Activated CD4-positive, alpha-beta T cell treated with anti-CD3 and anti-CD28 coated beads, Interleukin-2, amount 10 ng/mL, durations not matched to agents 24 days and 14 days (primary cell): Measurements from ENCODE around the gene ZC2HC1B. TPM values are rescaled to one million over a fixed set of nuclear protein-coding genes. Genes with fewer than 3 reads are reported as not detected.

Source experiments
- DNase-seq: peaks from one replicate; pipeline ENCODE4 v3.0.0; 2022
- H3K27ac Mint-ChIP-seq: one replicate; pipeline ENCODE4 v1.8.0; 2022; ENCODE audit warnings: mild to moderate bottlenecking, mixed read lengths
- H3K27me3 Mint-ChIP-seq: one replicate; pipeline ENCODE4 v1.8.0; 2022; ENCODE audit warnings: mixed read lengths
- H3K36me3 Mint-ChIP-seq: one replicate; pipeline ENCODE4 v1.8.0; 2022; ENCODE audit warnings: low read depth, mild to moderate bottlenecking, mixed read lengths
- H3K4me1 Mint-ChIP-seq: one replicate; pipeline ENCODE4 v1.8.0; 2021; ENCODE audit warnings: mixed read lengths
- H3K4me3 Mint-ChIP-seq: one replicate; pipeline ENCODE4 v1.8.0; 2022; ENCODE audit warnings: mild to moderate bottlenecking, moderate library complexity, mixed read lengths
- H3K9me3 Mint-ChIP-seq: one replicate; pipeline ENCODE4 v1.8.0; 2021; ENCODE audit warnings: mixed read lengths
- intact Hi-C: fragments of 100-400 bp; cut with micrococcal nuclease; formaldehyde crosslinking; loops from one replicate; pipeline ENCODE4 v1.15.1; 2023
- total RNA-seq: library from RNA; stranded (reverse); gene quantifications from 2 replicates; pipeline ENCODE4 v1.2.3, GENCODE V29; 2022

Gene ZC2HC1B
- total RNA-seq, 1 donor from 2014 or later = not detected

DNA sequence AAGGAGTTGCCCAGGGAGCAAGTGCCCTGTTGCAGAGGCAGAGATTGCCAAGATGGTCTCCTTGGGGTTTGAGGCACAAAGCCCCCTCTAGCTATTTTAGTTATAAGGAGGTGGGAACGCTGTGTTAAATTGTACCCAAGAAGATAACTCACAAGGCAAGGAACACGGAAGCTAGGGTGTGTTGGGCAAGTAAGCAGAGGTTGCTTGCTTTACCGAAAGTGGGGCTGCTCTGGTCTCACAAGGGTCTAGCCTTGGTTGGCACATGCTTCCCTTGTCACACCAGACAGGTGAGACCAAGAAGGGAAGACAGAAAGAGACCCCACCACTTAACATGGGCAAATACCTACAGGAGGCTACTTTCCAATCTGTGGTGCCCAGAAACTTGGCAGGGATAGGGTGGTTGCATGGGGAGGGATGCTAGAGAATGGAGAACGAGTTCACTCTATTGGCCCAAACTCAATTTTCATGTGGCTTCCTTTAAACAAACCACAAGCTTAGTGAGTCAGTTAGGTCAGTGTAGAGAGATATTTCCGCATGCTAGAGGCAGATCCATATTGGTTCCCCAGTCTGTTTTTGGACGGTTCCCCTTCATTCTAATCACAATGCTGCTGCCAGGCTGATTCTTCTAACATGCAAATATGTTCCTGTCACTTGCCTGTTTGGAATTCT, 101.4 kb downstream of the ZC2HC1B start:
- Mint-ChIP-seq H3K9me3 (no peaks in the 10 kb centered on the region), H3K36me3 (peaks cover 2% of the 10 kb centered on the region), H3K4me3 (no peak overlapping the region), H3K4me1 (no peaks in the 10 kb centered on the region), H3K27ac (no peak overlapping the region), H3K27me3 (no peaks in the 10 kb centered on the region)
- DNase-seq = no peak
- intact Hi-C loops = no loop called here

- H3K4me1 Mint-ChIP-seq = no peaks in the 10 kb centered on the region
- H3K9me3 Mint-ChIP-seq = no peaks in the 10 kb centered on the region
- H3K27me3 Mint-ChIP-seq = peaks cover 5% of the 10 kb centered on the region
- no peak overlapping the region for H3K4me3 Mint-ChIP-seq
- peaks cover 2% of the 10 kb centered on the region for H3K36me3 Mint-ChIP-seq
- intact Hi-C loops = no loop called here
- no peak for DNase-seq
- H3K27ac Mint-ChIP-seq = no peak overlapping the region
These were observed 102.0 kb downstream of the ZC2HC1B start for GRCh38 chr6:143966312-143966711.

- H3K36me3 Mint-ChIP-seq = peaks cover 2% of the 10 kb centered on the region
- no peaks in the 10 kb centered on the region for H3K9me3 Mint-ChIP-seq
- peaks cover 5% of the 10 kb centered on the region for H3K27me3 Mint-ChIP-seq
- intact Hi-C loops = no loop called here
- H3K27ac Mint-ChIP-seq = no peak overlapping the region
- no peaks in the 10 kb centered on the region for H3K4me1 Mint-ChIP-seq
- no peak for DNase-seq
- no peak overlapping the region for H3K4me3 Mint-ChIP-seq
These were observed 103.6 kb downstream of the ZC2HC1B start for GRCh38 chr6:143967706-143968376.

DNA sequence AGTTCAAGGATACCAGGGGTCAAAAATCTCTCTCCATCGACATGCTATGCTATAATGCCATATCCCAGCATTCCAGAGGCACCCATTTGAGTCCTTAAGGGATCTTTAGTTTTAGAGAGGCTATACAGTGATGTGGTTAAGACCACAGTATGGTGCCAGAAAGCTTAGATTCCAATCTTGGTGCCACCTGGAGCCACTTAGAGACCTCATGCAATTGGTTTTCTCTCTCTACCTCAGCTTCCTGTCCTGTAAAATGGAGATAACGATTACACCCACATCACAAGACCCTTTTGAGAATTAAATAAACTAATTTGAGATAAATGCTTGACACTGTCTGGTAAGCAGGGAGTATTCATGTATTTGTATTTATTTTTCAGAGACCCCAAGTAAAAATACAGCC, 104.8 kb downstream of the ZC2HC1B start:
- Mint-ChIP-seq H3K4me1 (no peaks in the 10 kb centered on the region), H3K9me3 (no peaks in the 10 kb centered on the region), H3K36me3 (peaks cover 2% of the 10 kb centered on the region), H3K27me3 (peaks cover 5% of the 10 kb centered on the region), H3K4me3 (no peak overlapping the region), H3K27ac (no peak overlapping the region)
- no peak for DNase-seq
- intact Hi-C loops = no loop called here

DNA sequence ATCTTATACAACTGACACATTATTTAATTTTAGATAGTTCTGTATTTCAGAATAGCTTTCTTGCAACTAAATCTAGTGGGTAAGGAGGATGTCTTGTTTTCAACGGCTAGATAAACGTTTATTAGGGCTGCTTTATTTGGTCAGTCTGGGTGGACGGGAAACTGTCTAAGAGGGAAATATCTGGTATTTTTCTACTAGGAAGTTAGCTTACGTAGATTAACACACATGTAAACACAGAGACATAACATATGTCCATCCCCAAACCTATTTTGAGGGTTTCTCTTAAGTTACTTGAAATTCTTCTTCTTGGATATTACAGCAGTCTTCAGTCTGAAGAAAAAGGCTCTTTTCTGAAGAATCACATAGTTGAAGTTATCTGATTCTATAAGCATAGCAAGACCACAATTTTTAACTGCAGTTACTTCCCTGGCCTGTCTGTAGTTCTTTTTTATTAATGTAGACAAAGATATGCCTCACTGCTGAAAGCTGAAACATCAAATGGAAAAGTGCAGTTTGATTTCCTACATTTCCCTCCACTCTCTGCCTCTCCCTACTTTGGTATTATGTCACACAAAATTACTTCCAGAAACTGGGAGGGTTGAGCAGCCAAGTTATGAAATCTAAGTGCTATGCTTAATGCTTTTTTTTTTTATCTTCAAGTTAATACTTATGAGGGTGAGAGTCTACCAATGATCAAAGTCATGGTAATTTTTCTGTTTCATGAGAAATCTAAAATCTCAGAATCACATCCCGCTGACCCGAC, 106.4 kb downstream of the ZC2HC1B start:
- no peak for DNase-seq
- Mint-ChIP-seq H3K27ac (no peak overlapping the region), H3K4me1 (no peaks in the 10 kb centered on the region), H3K36me3 (no peaks in the 10 kb centered on the region), H3K4me3 (no peak overlapping the region), H3K9me3 (no peaks in the 10 kb centered on the region), H3K27me3 (peaks cover 5% of the 10 kb centered on the region)
- intact Hi-C loops = no loop called here

DNA sequence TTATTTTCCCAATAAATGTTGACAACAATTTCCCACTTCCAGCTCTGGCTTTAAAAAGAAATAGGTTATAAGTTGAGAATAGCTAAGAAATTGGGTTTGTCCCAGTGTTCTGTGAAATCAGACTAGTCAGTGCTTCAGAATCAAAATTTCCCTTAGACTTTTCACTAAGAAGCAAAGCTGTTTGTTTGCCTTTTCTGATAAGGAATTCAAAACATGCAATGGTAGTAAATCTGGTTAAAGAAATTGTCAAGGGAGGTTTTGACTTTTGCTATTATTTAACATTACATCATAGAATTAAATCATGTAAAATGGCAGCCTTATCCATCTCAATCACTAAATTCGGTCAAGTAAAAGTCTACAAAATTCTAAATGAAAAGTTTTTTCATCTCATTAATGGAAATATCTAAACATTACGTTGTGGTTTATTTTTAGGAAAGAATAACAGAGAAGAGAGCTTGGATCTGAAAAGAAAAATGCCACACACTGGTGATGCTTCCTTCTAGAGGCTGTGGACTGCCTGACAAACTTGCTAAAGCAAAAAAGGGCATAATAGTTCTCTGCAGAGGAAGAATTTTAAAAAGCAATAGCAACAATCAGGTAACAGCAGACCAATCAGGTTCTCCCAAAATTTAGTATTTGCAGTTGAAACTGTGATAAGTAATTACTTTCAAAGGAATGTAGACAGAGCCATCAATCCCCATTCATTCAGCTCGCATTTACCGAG, 107.4 kb downstream of the ZC2HC1B start:
- no peak for DNase-seq
- intact Hi-C loops = no loop called here
- H3K27ac Mint-ChIP-seq = no peak overlapping the region
- peaks cover 5% of the 10 kb centered on the region for H3K27me3 Mint-ChIP-seq
- no peak overlapping the region for H3K4me3 Mint-ChIP-seq
- H3K9me3 Mint-ChIP-seq = no peaks in the 10 kb centered on the region
- H3K36me3 Mint-ChIP-seq = no peaks in the 10 kb centered on the region
- H3K4me1 Mint-ChIP-seq = no peaks in the 10 kb centered on the region

GRCh38 chr6:143973097-143973966, 109.1 kb downstream of the ZC2HC1B start:
- DNase-seq = no peak
- Mint-ChIP-seq H3K27me3 (peaks cover 5% of the 10 kb centered on the region), H3K4me1 (peaks cover 2% of the 10 kb centered on the region), H3K4me3 (no peak overlapping the region), H3K9me3 (no peaks in the 10 kb centered on the region), H3K27ac (no peak overlapping the region), H3K36me3 (no peaks in the 10 kb centered on the region)
- intact Hi-C loops = no loop called here

DNA sequence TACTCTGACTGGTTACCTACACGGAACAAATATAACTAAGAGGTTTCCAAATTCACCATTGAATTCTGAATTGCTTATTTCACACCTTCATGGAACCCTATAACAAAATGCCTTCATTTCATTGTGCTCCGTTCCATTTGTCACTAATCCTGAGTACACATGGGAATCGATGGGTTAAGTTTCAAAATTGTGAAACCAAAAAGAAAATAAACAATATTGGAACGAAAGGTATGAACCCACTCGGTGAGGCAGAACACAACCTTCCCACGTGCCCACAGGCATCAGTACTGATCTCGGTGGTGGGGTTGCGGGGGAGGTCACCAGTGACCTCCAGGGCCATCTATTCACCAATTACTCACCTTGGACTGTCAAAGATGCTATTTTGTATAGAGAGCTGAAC, 109.8 kb downstream of the ZC2HC1B start:
- intact Hi-C loops = no loop called here
- no peak for DNase-seq
- no peak overlapping the region for H3K4me3 Mint-ChIP-seq

GRCh38 chr6:143976806-143977349, 112.6 kb downstream of the ZC2HC1B start:
- no peak for DNase-seq
- intact Hi-C loops = no loop called here
- Mint-ChIP-seq H3K4me1 (peaks cover 2% of the 10 kb centered on the region), H3K9me3 (no peaks in the 10 kb centered on the region), H3K27ac (no peak overlapping the region), H3K27me3 (no peaks in the 10 kb centered on the region), H3K4me3 (no peak overlapping the region), H3K36me3 (no peaks in the 10 kb centered on the region)

More for the DNA sequence above, 109.8 kb downstream of the ZC2HC1B start:
- H3K27ac Mint-ChIP-seq = no peak overlapping the region
- H3K36me3 Mint-ChIP-seq = no peaks in the 10 kb centered on the region
- peaks cover 2% of the 10 kb centered on the region for H3K4me1 Mint-ChIP-seq
- peaks cover 5% of the 10 kb centered on the region for H3K27me3 Mint-ChIP-seq
- H3K9me3 Mint-ChIP-seq = no peaks in the 10 kb centered on the region

DNA sequence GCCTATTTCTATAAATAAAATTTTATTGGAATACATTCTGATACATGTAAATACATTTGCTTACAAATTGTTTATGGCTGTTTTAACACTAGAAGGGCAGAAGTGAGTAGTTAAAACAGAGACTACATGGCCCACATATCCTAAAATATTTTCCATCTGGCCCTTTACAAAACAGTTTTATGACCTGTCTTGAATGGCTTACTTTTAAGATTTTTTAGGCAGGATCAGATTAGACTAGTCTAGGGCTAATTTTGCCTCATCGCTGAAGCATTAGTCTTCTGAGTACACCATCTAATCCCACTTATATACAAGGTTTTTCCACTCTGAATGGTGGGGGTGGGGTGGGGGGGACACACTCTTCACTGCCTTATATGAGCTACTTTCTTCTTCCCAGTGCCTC, 116.6 kb downstream of the ZC2HC1B start:
- DNase-seq = no peak
- Mint-ChIP-seq H3K9me3 (no peaks in the 10 kb centered on the region), H3K36me3 (no peaks in the 10 kb centered on the region), H3K27me3 (no peaks in the 10 kb centered on the region), H3K4me1 (peaks cover 2% of the 10 kb centered on the region), H3K27ac (no peak overlapping the region), H3K4me3 (no peak overlapping the region)
- intact Hi-C loops = no loop called here

- Mint-ChIP-seq H3K27ac (no peak overlapping the region), H3K4me1 (no peaks in the 10 kb centered on the region), H3K27me3 (no peaks in the 10 kb centered on the region), H3K4me3 (no peak overlapping the region), H3K36me3 (no peaks in the 10 kb centered on the region), H3K9me3 (no peaks in the 10 kb centered on the region)
- intact Hi-C loops = no loop called here
- no peak for DNase-seq
These were observed 118.7 kb downstream of the ZC2HC1B start for GRCh38 chr6:143982968-143983367.

DNA sequence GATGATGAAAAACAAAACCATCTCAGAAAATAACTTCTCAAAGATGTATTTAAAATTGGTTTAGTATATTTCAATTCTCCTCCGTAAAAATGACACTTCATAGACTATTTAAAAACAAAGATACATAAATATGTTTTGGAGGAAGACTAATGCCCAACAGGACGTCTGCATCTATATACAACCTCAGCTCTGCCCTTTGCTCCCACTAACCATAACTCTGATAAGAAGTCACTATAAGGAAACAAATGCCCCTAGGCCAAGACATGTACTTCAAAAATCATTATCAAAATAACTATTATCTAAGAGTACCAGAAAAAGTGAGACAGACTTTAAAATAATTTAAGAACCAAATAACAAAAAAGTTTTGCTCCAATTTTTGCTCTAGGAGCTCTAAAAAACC, 120.4 kb downstream of the ZC2HC1B start:
- Mint-ChIP-seq H3K4me1 (no peaks in the 10 kb centered on the region), H3K9me3 (no peaks in the 10 kb centered on the region), H3K27me3 (peaks cover 2% of the 10 kb centered on the region), H3K36me3 (no peaks in the 10 kb centered on the region), H3K27ac (no peak overlapping the region), H3K4me3 (no peak overlapping the region)
- DNase-seq = no peak
- intact Hi-C loops = no loop called here
